ENCODE measurements around the gene GIT2. TPM values are rescaled to one million over a fixed set of nuclear protein-coding genes. Genes with fewer than 3 reads are reported as not detected.

The GIT2 gene
- 26.3 and 38.4 TPM in 2 replicates for total RNA-seq (ENCODE audit: low replicate concordance)
- long read RNA-seq, full-length matches to known transcripts = 19 of 33 reads
- long read RNA-seq, partial matches to known transcripts = 7 of 33 reads
- long read RNA-seq, other reads (novel, unspliced or antisense) = 7 of 33 reads

- Mint-ChIP-seq H3K27me3 (no peaks in the 10 kb centered on the region), H3K36me3 (no peaks in the 10 kb centered on the region), H3K27ac (peak within 1 kb of the TSS; percentile 91), H3K4me3 (peak within 1 kb of the TSS; percentile 97), H3K4me1 (ENCODE audit: unreplicated experiment) (peaks cover 23% of the 10 kb centered on the region), H3K9me3 (no peaks in the 10 kb centered on the region)
- peak; percentile 92 for DNase-seq (ENCODE audit: extremely low spot score, unreplicated experiment)
- peak; percentile 15 for TF ChIP-seq CTCF (conservative IDR thresholded peaks at IDR 0.05)
Measured at GRCh38 chr12:109995686-109996482, at the start of gene GIT2. Gene GIT2, minus strand, starts transcription at chr12:109996368. Its CDS starts 144 bp downstream, at chr12:109996224.

- Mint-ChIP-seq H3K4me3 (no peak overlapping the region), H3K9me3 (no peaks in the 10 kb centered on the region), H3K27ac (peak overlapping the region; percentile 50), H3K4me1 (ENCODE audit: unreplicated experiment) (peaks cover 25% of the 10 kb centered on the region), H3K36me3 (peaks cover 8% of the 10 kb centered on the region), H3K27me3 (no peaks in the 10 kb centered on the region)
- DNase-seq (ENCODE audit: extremely low spot score, unreplicated experiment) = no peak
- no peak for TF ChIP-seq CTCF (conservative IDR thresholded peaks at IDR 0.05)
Measured at GRCh38 chr12:110042264-110042663, 46.1 kb upstream of the GIT2 start.

- Mint-ChIP-seq H3K27ac (peak overlapping the region; percentile 94), H3K9me3 (no peaks in the 10 kb centered on the region), H3K36me3 (peaks cover 21% of the 10 kb centered on the region), H3K4me1 (ENCODE audit: unreplicated experiment) (peaks cover 22% of the 10 kb centered on the region), H3K4me3 (peak overlapping the region; percentile 7), H3K27me3 (no peaks in the 10 kb centered on the region)
- TF ChIP-seq CTCF (conservative IDR thresholded peaks at IDR 0.05) = no peak
- no peak for DNase-seq (ENCODE audit: extremely low spot score, unreplicated experiment)
Measured at GRCh38 chr12:110039085-110039807, 43.1 kb upstream of the GIT2 start.

GRCh38 chr12:110038741-110039084 lies 42.5 kb upstream of the GIT2 start:
- H3K4me3 Mint-ChIP-seq = peak overlapping the region; percentile 7
- H3K27me3 Mint-ChIP-seq = no peaks in the 10 kb centered on the region
- H3K9me3 Mint-ChIP-seq = no peaks in the 10 kb centered on the region
- DNase-seq (ENCODE audit: extremely low spot score, unreplicated experiment) = no peak
- TF ChIP-seq CTCF (conservative IDR thresholded peaks at IDR 0.05) = no peak
- H3K4me1 Mint-ChIP-seq (ENCODE audit: unreplicated experiment) = peaks cover 22% of the 10 kb centered on the region
- H3K36me3 Mint-ChIP-seq = peaks cover 23% of the 10 kb centered on the region
- H3K27ac Mint-ChIP-seq = peak overlapping the region; percentile 94

- no peak for TF ChIP-seq CTCF (conservative IDR thresholded peaks at IDR 0.05)
- Mint-ChIP-seq H3K9me3 (no peaks in the 10 kb centered on the region), H3K36me3 (peaks cover 27% of the 10 kb centered on the region), H3K4me1 (ENCODE audit: unreplicated experiment) (peaks cover 14% of the 10 kb centered on the region), H3K27me3 (no peaks in the 10 kb centered on the region), H3K27ac (no peak overlapping the region), H3K4me3 (no peak overlapping the region)
- no peak for DNase-seq (ENCODE audit: extremely low spot score, unreplicated experiment)
Measured at GRCh38 chr12:110037315-110037714, 41.1 kb upstream of the GIT2 start.

Measured in type B pancreatic cell (in vitro differentiated cells).